ENCODE results near the gene ABLIM2.

ABLIM2 gene

GRCh38 chr4:7971881-7972500, 186.6 kb downstream of the ABLIM2 start:
- DNase-seq: no peak

GRCh38 chr4:7971159-7971631, 187.4 kb downstream of the ABLIM2 start:
- DNase-seq: no peak

GRCh38 chr4:7970361-7970946, 188.2 kb downstream of the ABLIM2 start:
- no peak for DNase-seq

GRCh38 chr4:7968262-7968896, 190.2 kb downstream of the ABLIM2 start:
- no peak for DNase-seq

- no peak for DNase-seq
These were observed 190.9 kb downstream of the ABLIM2 start for GRCh38 chr4:7967501-7968261.

- no peak for DNase-seq
These were observed 191.6 kb downstream of the ABLIM2 start for GRCh38 chr4:7967063-7967440.

GRCh38 chr4:7966281-7967062, 192.1 kb downstream of the ABLIM2 start:
- DNase-seq: no peak

- no peak for DNase-seq
These were observed 193.5 kb downstream of the ABLIM2 start for GRCh38 chr4:7964890-7965662.

GRCh38 chr4:7964459-7964858, 194.2 kb downstream of the ABLIM2 start:
- no peak for DNase-seq

GRCh38 chr4:7963691-7964090, 194.9 kb downstream of the ABLIM2 start:
- DNase-seq: no peak

GRCh38 chr4:7962609-7963508, 195.8 kb downstream of the ABLIM2 start:
- DNase-seq: no peak

GRCh38 chr4:7960790-7961655, 197.6 kb downstream of the ABLIM2 start:
- no peak for DNase-seq

- DNase-seq: no peak
These were observed 198.4 kb downstream of the ABLIM2 start for GRCh38 chr4:7960017-7960789.

GRCh38 chr4:7959078-7959477, 199.5 kb downstream of the ABLIM2 start:
- no peak for DNase-seq

GRCh38 chr4:7956934-7957656, 201.5 kb downstream of the ABLIM2 start:
- no peak for DNase-seq

- DNase-seq: no peak
These were observed 202.3 kb downstream of the ABLIM2 start for GRCh38 chr4:7956270-7956808.

- no peak for DNase-seq
These were observed 203.2 kb downstream of the ABLIM2 start for GRCh38 chr4:7955393-7955792.

- DNase-seq: no peak
These were observed 206.0 kb downstream of the ABLIM2 start for GRCh38 chr4:7952615-7953014.

All from activated gamma-delta T cell treated with Interleukin-2 at 50 U/mL for 16 hours (primary cell).